Naive thymus-derived CD4-positive, alpha-beta T cell (primary cell): Measurements from ENCODE around the gene NFATC3. TPM values are rescaled to one million over a fixed set of nuclear protein-coding genes. Genes with fewer than 3 reads are reported as not detected.
A peak's percentile ranks its signal among the peaks of the same experiment; 100 is the strongest.

Experiments used
- ATAC-seq: fragments of 150-1000 bp; cut with Tn5 transposase; 2 replicates; pipeline ENCODE4 v1.10.0; 2021; ENCODE audit warnings: mild to moderate bottlenecking, moderate library complexity
- CTCF ChIA-PET: fragments of 350-600 bp; sonication (Branson Sonifier 250); formaldehyde crosslinking; loops from one replicate; lab custom pipeline; 2021; ENCODE audit warnings: antibody characterized with exemption; lab: Charles Lee
- POLR2A ChIA-PET: fragments of 350-600 bp; sonication (Branson Sonifier 250); formaldehyde crosslinking; loops from one replicate; lab custom pipeline; 2021; ENCODE audit warnings: antibody characterized with exemption, inconsistent platforms; lab: Charles Lee
- DNase-seq, 9 donors: peaks; one replicate each; pipeline versions ENCODE4 v3.0.0 to v3.0.0-alpha.2; 2020 to 2022; ENCODE audit warnings: mixed read lengths in 1 of 9
- H3K27ac ChIP-seq: one replicate; pipeline ENCODE4 v1.7.0; 2013; ENCODE audit warnings: mild to moderate bottlenecking, low read depth, low read length, moderate library complexity
- H3K27me3 ChIP-seq, 2 donors: one replicate each; pipeline ENCODE4 v1.7.0; 2013; ENCODE audit warnings: low read length in 2 of 2, mild to moderate bottlenecking in 2 of 2, moderate library complexity in 2 of 2; ENCODE audit not compliant: control insufficient read depth in 2 of 2, insufficient read depth in 2 of 2
- H3K36me3 ChIP-seq, 3 experiments: 1 replicate in 2 of 3; 2 replicates in 1 of 3; pipeline ENCODE4 v1.7.0; 2013; ENCODE audit warnings: low read length in 3 of 3, mild to moderate bottlenecking in 3 of 3, moderate library complexity in 1 of 3; ENCODE audit not compliant: insufficient read depth in 3 of 3, control insufficient read depth in 2 of 3
- H3K4me1 ChIP-seq, 2 donors: one replicate each; pipeline ENCODE4 v1.7.0; 2013; ENCODE audit warnings: low read length in 2 of 2, mild to moderate bottlenecking in 2 of 2, moderate library complexity in 1 of 2; ENCODE audit not compliant: control insufficient read depth in 2 of 2, insufficient read depth in 2 of 2
- H3K4me3 ChIP-seq: 2 replicates; pipeline ENCODE4 v1.7.0; 2013; ENCODE audit warnings: mild to moderate bottlenecking, low read length
- H3K9me3 ChIP-seq, 3 experiments: 1 replicate in 2 of 3; 2 replicates in 1 of 3; pipeline ENCODE4 v1.7.0; 2013; ENCODE audit warnings: low read length in 3 of 3; ENCODE audit not compliant: control insufficient read depth in 2 of 3
- H3K27ac Mint-ChIP-seq, 9 donors: one replicate each; pipeline ENCODE4 v1.8.0; 2020 to 2022; ENCODE audit warnings: mixed read lengths in 9 of 9, mild to moderate bottlenecking in 8 of 9, moderate library complexity in 5 of 9, inconsistent platforms in 2 of 9
- H3K27me3 Mint-ChIP-seq, 5 donors: one replicate each; pipeline ENCODE4 v1.8.0; 2021 to 2022; ENCODE audit warnings: mixed read lengths in 5 of 5, mild to moderate bottlenecking in 1 of 5
- H3K36me3 Mint-ChIP-seq, 5 donors: one replicate each; pipeline ENCODE4 v1.8.0; 2020 to 2022; ENCODE audit warnings: mixed read lengths in 5 of 5, mild to moderate bottlenecking in 3 of 5, inconsistent platforms in 1 of 5
- H3K4me1 Mint-ChIP-seq, 7 donors: one replicate each; pipeline ENCODE4 v1.8.0; 2020 to 2022; ENCODE audit warnings: mixed read lengths in 7 of 7, mild to moderate bottlenecking in 3 of 7, inconsistent platforms in 1 of 7
- H3K4me3 Mint-ChIP-seq, 10 donors: one replicate each; pipeline ENCODE4 v1.8.0; 2020 to 2022; ENCODE audit warnings: mild to moderate bottlenecking in 10 of 10, mixed read lengths in 10 of 10, moderate library complexity in 6 of 10, inconsistent platforms in 2 of 10
- H3K9me3 Mint-ChIP-seq, 11 donors: one replicate each; pipeline ENCODE4 v1.8.0; 2020 to 2022; ENCODE audit warnings: mixed read lengths in 11 of 11, mild to moderate bottlenecking in 4 of 11, inconsistent platforms in 1 of 11, moderate library complexity in 1 of 11
- intact Hi-C, 2 donors: fragments of 100-400 bp; cut with micrococcal nuclease; formaldehyde crosslinking; loops; one replicate each; pipeline ENCODE4 v1.15.1; 2023
- polyA plus RNA-seq, 2 donors: library from polyadenylated mRNA; unstranded; fragments of 300-500 nt; fragmentation: Illumina TruSeq; gene quantifications; one replicate each; pipeline ENCODE4 v1.2.3, GENCODE V29; 2021
- total RNA-seq, 6 experiments: library from RNA in 5 of 6; stranded (reverse) in 5 of 6; gene quantifications; 1 replicate in 5 of 6; 2 replicates in 1 of 6; pipeline ENCODE4 v1.2.3 and lab custom pipeline; 2021 to 2026

NFATC3 gene
- 100 to 1,000 TPM; 120 to 151 (median 147) TPM for total RNA-seq
- polyA plus RNA-seq: 100 to 1,000 TPM in 1 of 2 donors, 10 to 100 TPM in 1; 75.8 to 109 TPM
- 199 reads per million, percentile 93 among the genes with 10 or more reads in this experiment for total RNA-seq (lab: John Stamatoyannopoulos, UW)

DNA sequence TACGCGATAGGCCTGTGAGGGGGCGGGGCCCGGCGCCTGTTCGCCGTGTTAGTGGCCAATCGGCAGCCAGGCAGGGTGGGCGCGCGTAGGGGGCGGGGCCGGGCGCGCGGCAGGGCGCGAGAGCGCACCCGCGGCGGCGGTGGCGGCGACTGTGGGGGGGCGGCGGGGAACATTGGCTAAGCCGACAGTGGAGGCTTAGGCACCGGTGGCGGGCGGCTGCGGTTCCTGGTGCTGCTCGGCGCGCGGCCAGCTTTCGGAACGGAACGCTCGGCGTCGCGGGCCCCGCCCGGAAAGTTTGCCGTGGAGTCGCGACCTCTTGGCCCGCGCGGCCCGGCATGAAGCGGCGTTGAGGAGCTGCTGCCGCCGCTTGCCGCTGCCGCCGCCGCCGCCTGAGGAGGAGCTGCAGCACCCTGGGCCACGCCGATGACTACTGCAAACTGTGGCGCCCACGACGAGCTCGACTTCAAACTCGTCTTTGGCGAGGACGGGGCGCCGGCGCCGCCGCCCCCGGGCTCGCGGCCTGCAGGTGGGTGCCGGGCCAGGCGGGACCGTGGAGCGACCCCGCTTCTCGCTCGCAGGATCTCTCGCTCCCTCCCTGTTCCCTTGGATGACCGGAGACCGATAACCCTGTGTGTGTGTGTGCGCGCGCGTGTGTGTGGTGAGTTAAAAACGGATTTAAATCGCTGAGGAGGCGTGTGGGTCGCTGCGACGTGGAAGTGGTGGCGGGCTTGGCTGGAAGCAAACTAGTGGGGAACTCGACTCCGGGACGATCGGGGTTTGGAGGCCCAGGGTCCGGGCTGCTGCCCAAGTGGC lies at the start of gene NFATC3:
TSS of gene NFATC3 (plus strand) at position 112 of the 813 bp plus-strand sequence. CDS start at position 424, 312 bp downstream.
- H3K9me3 Mint-ChIP-seq: no peaks in the 10 kb centered on the region
- H3K36me3 ChIP-seq: peaks cover 0 to 4% (median 0%) of the 10 kb centered on the region in 3 experiments
- peak within 1 kb of the TSS; percentile 85 for H3K27ac ChIP-seq
- no peaks in the 10 kb centered on the region for H3K27me3 Mint-ChIP-seq
- no peaks in the 10 kb centered on the region for H3K9me3 ChIP-seq
- intact Hi-C loops: loop anchor here (1.0 to 10.0 kb wide), 19 partner anchors 9 to 1249 kb away; partner anchors contain the start of genes CTCF (in 2 of the 2), RANBP10 (in 2 of the 2), THAP11 (in 2 of the 2) and TSNAXIP1 (in 2 of the 2)
- peaks cover 0 to 22% (median 0%) of the 10 kb centered on the region in 5 donors for H3K36me3 Mint-ChIP-seq
- H3K27me3 ChIP-seq: no peaks in the 10 kb centered on the region
- peaks cover 56 to 79% (median 70%) of the 10 kb centered on the region in 7 donors for H3K4me1 Mint-ChIP-seq
- H3K4me1 ChIP-seq: peaks cover 63 to 66% of the 10 kb centered on the region in 2 donors
- CTCF ChIA-PET: interaction anchor here (0.6 to 6.8 kb wide), 12 partner anchors 8 to 220 kb away, joined by 3 to 57 read pairs (median 6); partner anchors contain the start of gene DPEP2
- peak within 1 kb of the TSS; percentile 71 to 97 (median 92) for H3K27ac Mint-ChIP-seq
- H3K4me3 ChIP-seq: peak within 1 kb of the TSS; percentile 88
- DNase-seq (peak; percentile 96 to 99 (median 98)), ATAC-seq (peak; percentile 92)
- peak within 1 kb of the TSS; percentile 82 to 97 (median 92) for H3K4me3 Mint-ChIP-seq
- POLR2A ChIA-PET: interaction anchor here (0.6 to 12.7 kb wide), 29 partner anchors 8 to 604 kb away, joined by 3 to 300 read pairs (median 5); partner anchors contain the start of genes ATP6V0D1, DDX28, DPEP2 and DUS2

DNA sequence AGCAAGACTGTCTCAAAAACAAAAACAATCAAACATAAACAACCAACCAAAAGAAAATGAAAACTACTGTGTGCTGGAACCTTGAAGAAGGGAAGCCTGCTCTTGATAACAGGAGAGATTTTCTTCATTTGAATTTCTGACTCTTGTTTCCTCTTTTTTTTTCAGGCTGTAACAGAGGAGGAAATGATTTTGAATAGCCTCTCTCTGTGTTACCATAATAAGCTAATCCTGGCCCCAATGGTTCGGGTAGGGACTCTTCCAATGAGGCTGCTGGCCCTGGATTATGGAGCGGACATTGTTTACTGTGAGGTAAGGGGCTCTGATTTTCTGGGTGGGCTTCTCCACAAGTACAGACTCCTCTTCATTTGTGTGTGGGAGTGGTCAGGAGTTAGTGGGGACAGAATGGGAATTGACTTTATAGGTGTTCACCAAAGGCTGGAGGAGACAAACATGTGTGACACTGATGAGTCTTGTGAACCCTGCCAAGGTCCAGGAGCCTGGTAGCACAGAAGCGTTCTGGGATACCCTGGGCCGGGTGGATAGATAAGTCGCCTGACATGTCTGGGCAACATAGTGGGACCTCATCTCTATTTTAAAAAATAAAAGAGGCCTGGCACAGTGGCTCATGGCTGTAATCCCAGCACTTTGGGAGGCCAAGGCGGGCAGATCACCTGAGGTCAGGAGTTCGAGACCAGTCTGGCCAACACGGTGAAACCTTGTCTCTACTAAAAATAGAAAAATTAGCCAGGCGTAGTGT lies 47.2 kb upstream of the NFATC3 start:
- no peak for DNase-seq
- intact Hi-C loops: no loop called here
- no peaks in the 10 kb centered on the region for H3K9me3 ChIP-seq
- H3K27me3 Mint-ChIP-seq: no peaks in the 10 kb centered on the region
- CTCF ChIA-PET: interaction anchor here (0.6 to 0.8 kb wide), 2 partner anchors 47 to 173 kb away, joined by 3 read pairs; no protein-coding TSS in a partner anchor
- no peak overlapping the region for H3K4me3 Mint-ChIP-seq
- H3K4me1 Mint-ChIP-seq: peaks cover 5 to 31% (median 16%) of the 10 kb centered on the region in 7 donors
- peaks cover 0 to 17% (median 6%) of the 10 kb centered on the region in 5 donors for H3K36me3 Mint-ChIP-seq
- peak overlapping the region in 2 of 9 donors; percentile 37 to 68 for H3K27ac Mint-ChIP-seq
- H3K27me3 ChIP-seq: no peaks in the 10 kb centered on the region
- POLR2A ChIA-PET: interaction anchor here (0.7 kb wide), 2 partner anchors 52 to 546 kb away, joined by 3 read pairs; no protein-coding TSS in a partner anchor
- H3K4me1 ChIP-seq: peaks cover 4 to 5% of the 10 kb centered on the region in 2 donors
- H3K36me3 ChIP-seq: peaks cover 0 to 4% (median 0%) of the 10 kb centered on the region in 3 experiments
- H3K4me3 ChIP-seq: no peak overlapping the region
- no peak overlapping the region for H3K27ac ChIP-seq
- H3K9me3 Mint-ChIP-seq: no peaks in the 10 kb centered on the region
- ATAC-seq: no peak

DNA sequence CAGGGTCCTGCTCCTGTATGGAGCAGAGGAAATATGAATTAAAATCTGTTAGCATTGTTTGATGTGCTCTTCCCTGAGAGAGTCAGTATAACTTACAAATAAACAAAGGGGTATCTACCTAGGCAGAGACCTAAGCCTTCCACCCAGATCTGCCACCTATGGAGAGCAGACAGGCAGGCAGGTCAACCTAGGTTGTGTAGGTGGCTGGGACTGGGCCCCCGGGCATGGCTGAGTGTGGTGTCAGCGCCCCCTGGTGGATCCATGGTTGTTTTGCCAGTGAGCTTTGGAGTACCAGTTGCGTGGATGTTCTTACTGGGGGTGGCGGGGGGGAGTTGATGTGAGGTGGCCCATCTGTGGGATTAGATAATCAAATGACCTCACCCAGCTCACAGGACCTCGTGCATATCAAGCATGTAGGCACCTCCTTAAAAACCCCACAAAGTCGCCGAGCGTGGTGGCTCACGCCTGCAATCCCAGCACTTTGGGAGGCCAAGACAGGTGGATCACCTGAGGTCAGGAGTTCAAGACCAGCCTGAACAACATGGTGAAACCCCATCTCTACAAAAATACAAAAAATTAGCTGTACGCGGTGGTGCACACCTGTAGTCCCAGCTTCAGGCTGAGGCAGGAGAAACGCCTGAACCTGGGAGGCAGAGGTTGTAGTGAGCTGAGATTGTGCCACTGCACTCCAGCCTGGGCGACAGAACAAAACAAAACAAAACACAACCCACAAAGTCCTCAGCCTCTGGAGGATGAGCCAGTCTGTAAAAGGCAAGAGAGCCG lies 44.5 kb upstream of the NFATC3 start:
- Mint-ChIP-seq H3K36me3 (peaks cover 0 to 17% (median 11%) of the 10 kb centered on the region in 5 donors), H3K27ac (peak overlapping the region; percentile 28 to 87 (median 61)), H3K27me3 (no peaks in the 10 kb centered on the region), H3K9me3 (no peaks in the 10 kb centered on the region), H3K4me1 (peaks cover 5 to 26% (median 18%) of the 10 kb centered on the region in 7 donors), H3K4me3 (peak overlapping the region in 1 of 10 donors; percentile 9)
- peak overlapping the region; percentile 26 for H3K27ac ChIP-seq
- DNase-seq (peak; percentile 81 to 95 (median 87)), ATAC-seq (peak; percentile 100)
- peaks cover 0 to 4% (median 0%) of the 10 kb centered on the region in 3 experiments for H3K36me3 ChIP-seq
- no peaks in the 10 kb centered on the region for H3K9me3 ChIP-seq
- H3K4me1 ChIP-seq: peaks cover 4 to 5% of the 10 kb centered on the region in 2 donors
- intact Hi-C loops: loop anchor here (1.0 to 10.0 kb wide), 10 partner anchors 17 to 519 kb away; partner anchors contain the start of genes PSMB10 (in 2 of the 2), ACD (in 1 of the 2), C16orf86 (in 1 of the 2) and DDX28 (in 1 of the 2)
- no peaks in the 10 kb centered on the region for H3K27me3 ChIP-seq
- POLR2A ChIA-PET: interaction anchor here (0.6 to 2.2 kb wide), 15 partner anchors 10 to 455 kb away, joined by 3 to 16 read pairs (median 4); partner anchors contain the start of genes DPEP2 and PSKH1
- CTCF ChIA-PET: interaction anchor here (0.6 to 2.9 kb wide), 31 partner anchors 11 to 446 kb away, joined by 3 to 24 read pairs (median 5); partner anchors contain the start of genes DDX28, DPEP2 and DUS2
- H3K4me3 ChIP-seq: no peak overlapping the region

DNA sequence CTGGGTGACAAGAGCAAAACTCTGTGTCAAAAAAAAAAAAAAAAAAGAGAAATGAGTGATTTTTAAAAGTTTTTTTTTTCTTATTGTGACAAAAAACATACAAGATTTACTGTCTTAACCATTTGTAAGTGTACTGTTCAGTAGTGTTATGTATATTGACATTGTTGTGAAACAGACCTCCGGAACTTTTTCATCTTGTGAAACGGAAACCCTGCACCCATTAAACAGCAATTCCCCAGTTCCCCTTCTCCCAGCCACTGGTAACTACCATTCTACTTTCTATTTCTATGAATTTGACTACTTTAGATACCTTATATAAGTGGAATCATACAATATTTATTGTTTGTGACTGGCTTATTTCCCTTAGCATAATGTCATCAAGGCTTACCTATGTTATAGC lies 43.4 kb upstream of the NFATC3 start:
- Mint-ChIP-seq H3K9me3 (no peaks in the 10 kb centered on the region), H3K4me1 (peaks cover 11 to 27% (median 22%) of the 10 kb centered on the region in 7 donors), H3K4me3 (no peak overlapping the region), H3K27me3 (no peaks in the 10 kb centered on the region), H3K27ac (no peak overlapping the region), H3K36me3 (peaks cover 0 to 15% (median 13%) of the 10 kb centered on the region in 5 donors)
- Histone ChIP-seq H3K4me1 (peaks cover 2 to 4% of the 10 kb centered on the region in 2 donors), H3K4me3 (no peak overlapping the region), H3K36me3 (peaks cover 0 to 4% (median 0%) of the 10 kb centered on the region in 3 experiments), H3K9me3 (no peaks in the 10 kb centered on the region), H3K27me3 (no peaks in the 10 kb centered on the region), H3K27ac (no peak overlapping the region)
- CTCF ChIA-PET: interaction anchor here (0.8 to 2.7 kb wide), 10 partner anchors 17 to 521 kb away, joined by 3 to 24 read pairs (median 6); no protein-coding TSS in a partner anchor
- intact Hi-C loops: loop anchor here (2.0 to 10.0 kb wide), 2 partner anchors 23 to 377 kb away; partner anchors contain the start of genes ACD (in 1 of the 2), C16orf86 (in 1 of the 2), ENKD1 (in 1 of the 2) and PARD6A (in 1 of the 2)
- POLR2A ChIA-PET: interaction anchor here (0.8 to 1.3 kb wide), 3 partner anchors 43 to 158 kb away, joined by 4 to 5 read pairs (median 4); partner anchors contain the start of gene DPEP2
- ATAC-seq: no peak
- no peak for DNase-seq

DNA sequence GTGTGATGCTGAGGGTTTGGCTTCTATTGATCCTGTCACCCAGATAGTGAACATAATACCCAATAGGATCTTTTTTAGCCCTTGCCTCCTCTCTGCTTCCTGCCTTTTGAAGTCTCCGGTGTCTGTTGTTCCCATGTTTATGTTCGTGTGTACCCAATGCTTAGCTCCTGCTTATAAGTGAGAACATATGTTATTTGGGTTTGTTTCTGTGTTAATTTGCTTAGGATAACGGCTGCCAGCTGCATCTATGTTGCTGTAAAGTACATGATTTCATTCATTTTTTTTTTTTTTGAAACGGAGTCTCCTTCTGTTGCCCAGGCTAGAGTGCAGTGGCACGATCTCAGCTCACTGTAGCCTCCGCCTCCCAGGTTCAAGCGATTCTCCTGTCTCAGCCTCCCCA lies 39.1 kb upstream of the NFATC3 start:
- no peaks in the 10 kb centered on the region for H3K27me3 ChIP-seq
- Mint-ChIP-seq H3K36me3 (peaks cover 0 to 23% (median 18%) of the 10 kb centered on the region in 5 donors), H3K4me3 (no peak overlapping the region), H3K9me3 (no peaks in the 10 kb centered on the region), H3K4me1 (peaks cover 6 to 12% (median 9%) of the 10 kb centered on the region in 7 donors), H3K27me3 (no peaks in the 10 kb centered on the region), H3K27ac (peak overlapping the region in 3 of 9 donors; percentile 50 to 83 (median 76))
- H3K36me3 ChIP-seq: peaks cover 0 to 14% (median 0%) of the 10 kb centered on the region in 3 experiments
- no peak for ATAC-seq
- no peaks in the 10 kb centered on the region for H3K9me3 ChIP-seq
- H3K27ac ChIP-seq: no peak overlapping the region
- H3K4me3 ChIP-seq: no peak overlapping the region
- intact Hi-C loops: loop anchor here in 1 of 2 donors (10.0 kb wide), 1 partner anchor 381 kb away; the partner anchor contains the start of genes ACD, C16orf86, ENKD1 and PARD6A
- ChIA-PET POLR2A (interaction anchor here (0.6 to 0.7 kb wide), 2 partner anchors 18 to 46 kb away, joined by 3 read pairs; no protein-coding TSS in a partner anchor), CTCF (interaction anchor here (0.6 kb wide), 1 partner anchor 1311 kb away, joined by 6 read pairs; no protein-coding TSS in a partner anchor)
- no peak for DNase-seq
- no peaks in the 10 kb centered on the region for H3K4me1 ChIP-seq
